Daoy (cell line): ENCODE results near the gene CC2D1B. TPM values are rescaled to one million over a fixed set of nuclear protein-coding genes. Genes with fewer than 3 reads are reported as not detected.

Experiments used
- DNase-seq: peaks from one replicate; pipeline ENCODE4 v3.0.0-alpha.2; 2015; ENCODE audit warnings: low read depth
- total RNA-seq: library from RNA; depleted of rRNA; stranded (reverse); fragments of >200 nt; shearing (Covaris generic); gene quantifications from 2 replicates; pipeline ENCODE4 v1.2.3, GENCODE V29; 2014; rRNA removed

CC2D1B gene
- total RNA-seq, 1 experiment from 2014 or later = 23.4 TPM

DNA sequence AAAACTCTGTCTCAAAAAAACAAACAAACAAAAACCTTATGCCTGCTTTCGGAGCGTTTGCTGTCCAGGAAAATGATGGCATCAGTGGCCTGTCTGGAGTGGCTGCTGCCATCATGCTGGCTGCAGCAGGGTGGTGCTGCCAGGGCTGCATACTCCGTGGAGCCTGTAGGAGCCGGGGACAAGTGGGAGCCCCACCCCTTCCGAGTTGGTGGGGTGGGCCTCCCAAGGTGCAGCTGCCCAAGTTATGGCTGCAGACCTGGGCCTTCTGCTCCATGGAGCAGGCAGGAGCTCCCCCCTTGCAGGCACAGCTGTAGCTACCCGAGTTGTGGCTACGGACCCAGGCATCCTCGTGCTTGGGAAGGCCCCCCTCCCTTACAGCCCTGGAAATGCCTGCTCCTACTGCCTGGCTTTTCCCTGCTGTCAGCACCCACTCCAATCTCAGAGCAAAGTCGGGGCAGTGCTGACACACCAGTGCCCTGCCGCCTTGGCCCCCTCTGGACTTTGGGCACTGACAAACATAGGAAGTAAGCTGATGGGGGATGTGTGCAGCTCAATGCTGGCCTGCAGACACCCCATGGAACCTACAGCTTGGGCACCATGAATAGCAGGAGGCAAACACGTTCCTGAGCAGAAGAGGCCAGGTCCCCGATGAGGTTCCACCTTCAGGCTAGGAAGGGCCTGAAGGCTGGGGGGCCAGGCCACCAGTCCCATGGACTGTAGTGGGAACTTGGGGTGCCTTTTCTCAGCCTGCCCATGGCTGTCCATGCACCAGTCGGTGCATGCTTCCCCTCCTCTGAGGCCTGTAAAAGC is 60.4 kb downstream of the CC2D1B start:
- DNase-seq = no peak

Other genes starting within 250 kb of the CC2D1B start
- 11.8 and 15.3 TPM in 2 replicates for gene ZFYVE9, start 224.1 kb downstream of the CC2D1B start, total RNA-seq
- gene ORC1, start 38.2 kb upstream of the CC2D1B start, total RNA-seq = 32.6 and 39.5 TPM in 2 replicates
- gene PRPF38A, start 38.4 kb upstream of the CC2D1B start, total RNA-seq = 32.1 and 37.4 TPM in 2 replicates
- 15.5 and 29.6 TPM in 2 replicates for gene TUT4, start 186.9 kb upstream of the CC2D1B start, total RNA-seq
- gene GPX7, start 236.2 kb upstream of the CC2D1B start, total RNA-seq = 12.7 and 25.4 TPM in 2 replicates